ENCODE data around the gene PPP4C.

- TF ChIP-seq CTCF (IDR thresholded peaks at IDR 0.05; ENCODE audit: low read depth, low read length), result no peak
- no peak for TF ChIP-seq EZH2phosphoT487 (IDR thresholded peaks at IDR 0.05; ENCODE audit: low read depth)
Observed at GRCh38 chr16:30122604-30123160, 46.9 kb downstream of the PPP4C start.
